Measurements from ENCODE around the gene DOCK11. TPM values are rescaled to one million over a fixed set of nuclear protein-coding genes. Genes with fewer than 3 reads are reported as not detected.

The DOCK11 gene
- total RNA-seq, 1 donor from 2014 or later, result 76.2 TPM

DNA sequence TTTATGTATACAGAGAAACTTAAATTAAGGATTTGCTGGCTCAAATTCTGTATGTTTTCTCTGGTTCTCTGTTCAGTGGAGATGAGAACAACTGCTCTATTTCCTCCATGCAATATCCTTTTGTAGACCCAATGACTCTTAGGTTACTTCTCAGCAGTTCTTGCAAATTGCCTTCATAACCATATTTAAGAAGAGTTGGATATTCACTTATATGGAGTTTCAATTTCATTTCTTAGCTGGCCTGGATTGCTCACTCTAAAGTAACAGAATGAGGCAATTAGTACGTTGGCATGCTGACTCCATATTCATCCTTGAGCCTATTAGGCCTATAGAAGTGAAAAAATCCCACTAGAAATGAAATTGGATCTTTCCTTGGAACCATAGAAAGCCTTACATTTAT, 93.6 kb downstream of the DOCK11 start:
- Histone ChIP-seq H3K4me3 (no peak overlapping the region), H3K36me3 (peaks cover 28% of the 10 kb centered on the region), H3K4me1 (no peaks in the 10 kb centered on the region), H3K9me3 (no peaks in the 10 kb centered on the region), H3K27me3 (ENCODE audit: low read depth) (no peaks in the 10 kb centered on the region), H3K27ac (no peak overlapping the region)
- DNase-seq (no peak), ATAC-seq (no peak)
- intact Hi-C loops (cut with DNase I), result no loop called here
- TF ChIP-seq CTCF (IDR thresholded peaks at IDR 0.05), result no peak

DNA sequence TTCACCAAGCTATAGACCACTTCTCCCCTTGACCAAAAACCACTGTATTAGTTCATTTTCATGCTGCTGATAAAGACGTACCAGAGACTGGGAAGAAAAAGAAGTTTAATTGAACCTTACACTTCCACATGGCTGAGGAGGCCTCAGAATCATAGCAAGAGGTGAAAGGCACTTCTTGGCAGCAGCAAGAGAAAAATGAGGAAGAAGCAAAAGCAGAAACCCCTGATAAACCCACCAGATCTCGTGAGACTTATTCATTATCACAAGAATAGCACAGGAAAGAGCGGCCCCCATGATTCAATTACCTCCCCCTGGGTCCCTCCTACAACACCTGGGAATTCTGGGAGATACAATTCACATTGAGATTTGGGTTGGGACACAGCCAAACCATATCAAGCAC, 97.8 kb downstream of the DOCK11 start:
- TF ChIP-seq CTCF (IDR thresholded peaks at IDR 0.05), result no peak
- ATAC-seq, result no peak
- Histone ChIP-seq H3K4me1 (no peaks in the 10 kb centered on the region), H3K36me3 (peaks cover 23% of the 10 kb centered on the region), H3K27ac (no peak overlapping the region), H3K4me3 (no peak overlapping the region), H3K27me3 (ENCODE audit: low read depth) (no peaks in the 10 kb centered on the region), H3K9me3 (no peaks in the 10 kb centered on the region)
- DNase-seq, result no peak
- intact Hi-C loops (cut with DNase I), result no loop called here

- no peak for DNase-seq
- peak; percentile 65 to 80 for ATAC-seq
- no peaks in the 10 kb centered on the region for H3K4me1 ChIP-seq
- peaks cover 16% of the 10 kb centered on the region for H3K36me3 ChIP-seq
- H3K9me3 ChIP-seq, result no peaks in the 10 kb centered on the region
- peak overlapping the region; percentile 3 for H3K27ac ChIP-seq
- intact Hi-C loops (cut with DNase I), result no loop called here
- no peak overlapping the region for H3K4me3 ChIP-seq
- no peaks in the 10 kb centered on the region for H3K27me3 ChIP-seq (ENCODE audit: low read depth)
- no peak for TF ChIP-seq CTCF (IDR thresholded peaks at IDR 0.05)
These were observed 99.2 kb downstream of the DOCK11 start for GRCh38 chrX:118594697-118595420.

GRCh38 chrX:118595501-118596042, 100.0 kb downstream of the DOCK11 start:
- intact Hi-C loops (cut with DNase I), result no loop called here
- no peak for TF ChIP-seq CTCF (IDR thresholded peaks at IDR 0.05)
- no peaks in the 10 kb centered on the region for H3K27me3 ChIP-seq (ENCODE audit: low read depth)
- H3K27ac ChIP-seq, result no peak overlapping the region
- H3K4me3 ChIP-seq, result no peak overlapping the region
- ATAC-seq, result peak in 1 of 2 donors; percentile 54
- no peak for DNase-seq
- H3K4me1 ChIP-seq, result no peaks in the 10 kb centered on the region
- H3K9me3 ChIP-seq, result no peaks in the 10 kb centered on the region
- peaks cover 10% of the 10 kb centered on the region for H3K36me3 ChIP-seq

DNA sequence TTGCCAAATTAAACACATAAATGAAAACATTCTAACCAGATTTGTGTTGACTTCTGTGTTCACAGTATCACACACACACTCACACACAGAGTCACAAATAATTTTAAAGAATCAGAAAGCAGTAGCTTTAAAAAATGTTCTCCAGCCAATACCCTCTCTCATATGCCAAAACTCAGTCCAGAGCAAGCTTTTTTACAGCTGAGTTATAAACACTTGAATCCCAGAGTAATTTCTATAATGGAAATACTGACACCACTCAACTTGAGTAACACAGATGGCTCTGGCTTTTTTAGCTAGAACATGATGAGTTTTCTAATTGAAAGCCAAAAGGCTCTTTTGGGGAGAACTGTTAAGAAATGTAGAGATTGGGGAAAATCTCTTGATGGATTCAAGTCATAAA, 100.8 kb downstream of the DOCK11 start:
- no peaks in the 10 kb centered on the region for H3K4me1 ChIP-seq
- no peaks in the 10 kb centered on the region for H3K9me3 ChIP-seq
- DNase-seq (no peak), ATAC-seq (no peak)
- H3K36me3 ChIP-seq, result peaks cover 10% of the 10 kb centered on the region
- intact Hi-C loops (cut with DNase I), result no loop called here
- no peaks in the 10 kb centered on the region for H3K27me3 ChIP-seq (ENCODE audit: low read depth)
- TF ChIP-seq CTCF (IDR thresholded peaks at IDR 0.05), result no peak
- no peak overlapping the region for H3K27ac ChIP-seq
- H3K4me3 ChIP-seq, result no peak overlapping the region
